ENCODE data around the gene TRPM2.

The TRPM2 gene

GRCh38 chr21:44489962-44490361, 136.5 kb downstream of the TRPM2 start:
- DNase-seq = no peak

DNA sequence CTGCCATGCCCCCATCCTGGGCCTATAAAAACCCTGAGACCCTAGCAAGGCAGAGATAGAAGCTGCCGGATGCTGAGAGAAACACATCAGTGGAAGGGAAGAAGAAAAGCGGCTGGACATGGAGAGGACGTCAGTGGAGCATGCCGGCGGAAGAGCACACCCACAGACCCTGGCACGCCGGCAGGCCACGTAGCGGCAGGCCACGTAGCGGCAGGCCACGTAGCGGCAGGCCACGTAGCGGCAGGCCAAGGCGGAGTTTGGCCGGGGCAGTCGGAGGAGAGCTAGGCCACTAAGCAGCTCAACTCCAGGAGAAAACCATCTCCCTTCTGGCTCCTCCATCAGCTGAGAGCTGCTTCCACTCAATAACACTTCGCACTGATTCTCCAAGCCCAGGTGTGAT, 137.0 kb downstream of the TRPM2 start:
- no peak for DNase-seq

DNA sequence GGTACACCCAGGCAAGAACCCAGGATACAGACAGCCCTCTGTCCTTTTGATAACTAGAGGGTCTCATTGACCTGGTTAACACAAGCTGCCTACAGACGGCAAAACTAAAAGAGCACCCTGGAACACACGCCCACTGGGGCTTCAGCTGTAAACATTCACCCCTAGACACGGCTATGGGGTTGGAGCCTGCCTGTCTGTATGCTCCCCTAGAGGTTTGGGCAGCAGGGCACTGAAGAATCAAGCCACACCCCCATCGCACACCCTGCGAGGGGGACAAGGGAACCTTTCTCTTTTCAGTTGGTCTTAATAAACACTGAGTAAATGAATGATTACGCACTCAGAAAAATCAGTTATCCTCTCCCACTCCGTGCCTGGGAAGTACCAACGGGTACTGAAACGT, 137.4 kb downstream of the TRPM2 start:
- DNase-seq = no peak

Data from CD4-positive, alpha-beta T cell treated with Interleukin-21 for 1 hour (primary cell).